ENCODE results near the gene ALPK1.

ALPK1 gene

DNA sequence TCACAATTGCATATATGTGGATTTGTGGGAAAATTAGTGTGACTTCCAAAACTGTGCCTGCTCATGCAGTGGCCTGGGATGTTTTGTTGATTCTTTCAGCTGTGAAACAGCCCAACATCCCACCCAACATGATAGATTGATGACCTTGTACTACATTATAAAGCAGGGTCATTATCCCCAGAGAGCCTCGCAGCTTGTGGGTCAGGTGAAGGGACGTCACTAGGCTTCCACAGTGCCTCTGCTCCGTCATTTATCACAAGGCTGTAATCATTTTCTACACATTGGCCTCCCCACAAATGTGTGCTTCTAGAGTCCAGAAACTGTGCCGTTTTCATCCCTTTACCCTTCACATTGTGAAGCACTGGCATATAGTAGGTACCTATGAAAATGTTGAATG lies 31.6 kb downstream of the ALPK1 start:
- DNase-seq (ENCODE audit: low spot score): no peak

DNA sequence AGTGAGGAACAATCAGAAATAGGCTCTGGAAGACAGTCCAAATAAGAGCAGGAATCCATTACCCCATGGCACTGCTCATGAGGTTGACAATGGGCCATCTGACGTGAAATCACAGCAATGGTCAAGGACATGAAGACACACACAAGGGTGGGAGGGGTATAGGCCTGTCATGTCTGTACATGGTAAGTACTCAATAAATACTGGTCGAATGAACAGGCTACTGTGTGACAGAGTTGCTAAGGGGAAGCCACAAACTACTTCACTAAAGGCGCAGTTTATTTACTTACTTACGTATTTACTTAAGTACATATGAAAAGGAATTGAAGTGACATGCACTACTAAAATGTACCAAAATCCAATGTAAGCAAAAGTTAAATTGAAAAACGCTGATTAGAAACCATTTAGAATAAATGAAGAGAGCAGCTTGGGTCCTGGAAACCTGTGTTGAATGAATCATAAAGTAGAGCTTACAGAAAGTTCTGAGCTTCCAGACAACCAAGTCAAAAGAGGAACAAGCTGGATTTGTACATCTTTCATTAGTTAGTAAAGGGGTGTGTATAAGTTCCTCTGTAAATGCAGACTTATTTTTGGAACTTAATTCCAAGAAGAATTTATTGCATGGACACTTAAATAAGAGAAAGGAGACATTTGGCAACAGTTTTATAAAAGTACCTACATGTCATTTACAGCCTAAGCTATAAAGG lies 32.7 kb downstream of the ALPK1 start:
- no peak for DNase-seq (ENCODE audit: low spot score)

DNA sequence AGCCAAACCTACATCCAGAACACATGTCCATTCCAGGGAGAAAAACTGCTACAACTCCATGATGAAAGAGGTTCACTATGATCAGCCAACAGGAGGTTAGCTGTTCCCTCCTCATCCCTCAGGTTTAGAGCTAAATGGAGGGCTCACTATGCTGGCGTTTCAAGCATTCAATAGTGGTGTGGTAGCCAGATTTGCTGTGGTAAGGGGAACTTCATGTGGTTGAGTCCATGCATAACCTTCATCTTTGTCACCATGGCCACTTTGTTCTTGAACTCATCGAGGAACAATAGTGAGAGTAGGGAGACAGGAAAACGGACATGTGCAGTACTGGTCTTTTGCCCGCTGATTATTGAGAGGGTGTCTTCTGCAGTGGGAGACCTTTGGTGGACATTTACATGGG lies 33.8 kb downstream of the ALPK1 start:
- DNase-seq (ENCODE audit: low spot score): no peak

DNA sequence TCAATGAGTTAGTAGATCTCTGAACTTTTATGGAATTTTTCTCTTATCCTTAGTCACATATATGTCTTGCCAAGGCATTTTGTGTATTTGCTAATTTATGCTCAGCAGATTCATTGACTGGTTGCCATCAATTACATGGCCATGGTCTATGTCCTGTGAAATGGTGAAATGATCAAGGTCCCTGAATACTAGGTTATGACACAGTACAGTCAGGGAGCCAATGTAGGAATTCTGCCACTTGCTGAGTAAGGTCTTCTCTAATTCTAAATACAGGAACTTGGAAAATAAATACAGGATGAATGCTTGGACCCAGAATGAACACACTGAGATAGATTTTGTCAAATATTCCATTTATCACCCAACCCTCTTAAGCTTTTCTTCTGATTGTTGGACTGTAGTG lies 35.2 kb downstream of the ALPK1 start:
- DNase-seq (ENCODE audit: low spot score): no peak

DNA sequence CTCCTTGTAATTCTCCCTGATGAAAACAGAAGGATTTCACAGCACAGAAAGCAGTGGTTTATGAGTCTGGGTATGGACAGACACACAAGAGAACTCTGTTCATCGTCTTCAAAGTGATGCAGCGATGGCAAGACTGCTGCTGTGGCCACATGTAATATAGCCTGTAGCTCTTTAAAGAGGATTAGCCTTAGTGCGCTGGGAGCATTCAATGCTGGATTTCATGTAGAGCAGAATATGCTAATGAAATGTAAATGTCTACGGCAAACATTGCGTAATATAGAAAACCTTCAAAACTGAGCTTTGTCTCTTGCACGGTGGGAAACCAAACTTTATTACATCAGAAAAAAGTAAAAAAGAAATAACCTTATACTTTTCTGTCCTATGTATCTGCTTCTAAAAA lies 42.9 kb downstream of the ALPK1 start:
- no peak for DNase-seq (ENCODE audit: low spot score)

DNA sequence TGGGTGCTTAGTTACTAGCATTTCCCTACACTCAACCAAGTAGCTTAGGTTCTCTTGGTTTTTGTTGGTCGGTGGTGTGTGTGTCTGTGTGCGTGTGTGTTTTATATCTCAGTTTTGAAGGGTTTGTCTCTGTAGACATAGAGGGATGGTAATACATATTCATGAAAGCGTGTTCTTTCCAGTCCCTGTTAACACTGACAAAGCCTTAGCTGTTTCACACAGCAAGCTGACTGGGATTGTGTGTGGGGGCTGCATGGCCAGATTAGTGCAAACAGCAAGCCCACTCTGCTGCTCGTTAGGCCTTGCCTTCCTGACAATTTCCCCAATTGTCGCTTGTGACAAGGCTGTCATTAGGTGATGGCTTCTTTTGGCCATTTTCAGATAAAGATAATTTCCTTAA lies 43.9 kb downstream of the ALPK1 start:
- no peak for DNase-seq (ENCODE audit: low spot score)

DNA sequence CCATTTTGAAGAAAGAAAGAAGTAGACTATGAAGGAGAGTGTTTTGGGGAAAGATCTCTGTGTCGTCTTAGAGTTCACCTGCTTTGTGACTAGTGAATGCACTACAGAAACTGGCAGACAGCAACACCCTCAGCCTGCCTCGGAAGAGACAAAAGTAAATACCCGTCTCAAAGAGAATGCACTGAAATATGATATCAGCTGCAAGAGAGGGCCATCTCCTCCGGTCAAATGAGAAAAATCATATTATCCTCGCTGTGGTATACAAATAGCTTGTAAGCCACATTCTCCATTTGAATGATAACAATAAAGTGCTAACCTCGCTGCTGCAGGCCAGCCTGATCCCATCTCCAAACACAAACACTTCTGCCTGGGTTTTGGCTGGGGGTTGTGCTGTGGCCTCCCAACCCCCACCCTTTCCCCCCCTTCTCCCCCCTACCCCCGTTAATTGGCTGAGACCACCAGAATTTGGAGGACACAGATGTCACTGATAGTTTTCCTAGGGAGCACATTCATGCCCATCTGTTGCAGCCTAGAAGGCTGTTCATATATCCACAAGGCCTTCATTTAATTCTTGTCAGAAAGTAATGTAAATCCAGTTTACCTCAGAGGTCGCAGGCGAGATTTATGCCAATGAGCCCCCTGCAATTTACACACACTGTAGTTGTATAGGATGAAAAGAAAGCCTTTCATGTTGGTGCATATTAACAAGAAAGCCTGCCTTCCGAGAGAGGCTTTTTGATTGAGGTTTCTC lies 46.3 kb downstream of the ALPK1 start:
- no peak for DNase-seq (ENCODE audit: low spot score)

DNA sequence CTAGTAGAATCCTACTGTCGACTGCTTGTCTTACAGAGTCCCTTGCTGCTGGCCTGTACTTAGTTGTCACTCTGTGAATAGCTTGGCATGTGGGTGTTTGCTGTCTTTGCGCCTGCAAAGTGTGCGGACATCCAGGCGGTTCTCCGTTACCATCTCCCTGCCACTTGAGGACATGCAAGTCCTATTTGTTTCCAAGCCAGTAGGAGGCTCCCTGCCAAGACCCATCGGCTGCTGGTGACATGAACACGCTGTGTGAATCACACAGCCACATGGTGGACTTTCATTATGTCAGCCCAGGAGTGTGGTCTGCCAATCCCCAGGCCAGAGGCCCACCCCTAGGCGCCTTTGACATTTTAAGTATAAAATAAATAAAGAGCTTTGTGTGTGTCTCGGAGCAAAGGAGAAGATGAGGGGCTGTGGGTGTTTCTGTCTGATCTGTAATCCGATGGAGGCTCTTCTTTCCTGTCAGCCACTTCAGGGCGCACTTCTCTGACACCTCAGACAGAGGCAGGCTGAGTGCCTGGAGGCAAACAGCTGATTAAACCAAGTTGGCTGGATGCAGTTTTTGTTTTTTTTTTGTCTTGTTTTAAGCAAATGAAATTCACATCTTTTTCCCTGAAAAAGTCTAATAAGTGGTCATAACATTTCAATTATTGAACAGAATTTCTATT lies 51.5 kb downstream of the ALPK1 start:
- DNase-seq (ENCODE audit: low spot score): peak; percentile 86

DNA sequence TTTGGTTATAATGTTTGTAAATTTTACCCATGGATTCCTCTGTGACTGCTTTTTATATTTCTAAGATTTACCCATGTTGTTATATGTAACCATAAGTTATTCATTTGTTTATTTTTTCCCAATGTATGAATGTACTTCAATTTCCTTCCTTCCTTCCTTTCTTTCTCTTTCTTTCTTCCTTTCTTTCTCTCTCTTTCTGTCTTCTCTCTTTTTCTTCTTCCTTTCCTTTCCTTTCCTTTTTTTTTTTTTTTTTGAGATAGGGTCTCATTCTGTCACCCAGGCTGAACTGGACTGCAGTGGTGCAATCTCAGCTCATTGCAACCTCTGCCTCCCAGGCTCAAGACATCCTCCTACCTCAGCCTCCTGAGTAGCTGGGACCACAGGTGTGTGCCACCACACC lies 55.6 kb downstream of the ALPK1 start:
- no peak for DNase-seq (ENCODE audit: low spot score)

DNA sequence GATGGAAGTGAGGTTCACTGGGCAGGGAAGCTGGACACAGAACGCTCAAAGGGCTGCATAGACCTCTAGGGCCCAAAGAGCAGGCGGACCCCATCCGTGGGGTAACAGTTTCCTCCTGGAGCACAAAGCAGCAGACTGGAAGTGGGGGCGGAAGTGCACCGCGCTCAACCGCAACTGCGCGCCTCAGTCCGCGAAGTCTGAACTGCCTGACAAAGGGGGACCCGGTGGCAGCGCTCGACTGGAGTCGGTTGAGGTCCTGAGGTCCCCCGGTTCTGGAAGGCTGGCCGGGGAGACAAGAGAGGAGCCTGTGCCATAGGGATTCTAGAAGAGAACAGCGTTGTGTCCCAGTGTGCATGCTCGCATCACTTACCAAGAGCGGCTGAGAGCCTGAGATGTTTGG lies 58.5 kb downstream of the ALPK1 start:
- no peak for DNase-seq (ENCODE audit: low spot score)

DNA sequence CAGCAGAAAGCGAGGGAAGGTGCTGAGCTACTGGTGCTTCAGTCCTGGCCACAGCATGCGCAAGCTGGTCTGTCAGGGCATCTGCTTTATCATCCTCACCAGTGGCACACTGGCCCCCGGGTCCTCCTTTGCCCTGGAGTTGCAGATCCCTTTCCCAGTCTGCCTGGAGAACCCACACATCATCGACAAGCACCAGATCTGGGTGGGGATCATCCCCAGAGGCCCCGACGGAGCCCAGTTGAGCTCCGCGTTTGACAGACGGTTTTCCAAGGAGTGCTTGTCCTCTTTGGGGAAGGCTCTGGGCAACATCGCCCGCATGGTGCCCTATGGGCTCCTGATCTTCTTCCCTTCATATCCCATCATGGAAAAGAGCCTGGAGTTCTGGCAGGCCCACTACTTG lies 60.3 kb downstream of the ALPK1 start:
- DNase-seq (ENCODE audit: low spot score): no peak

DNA sequence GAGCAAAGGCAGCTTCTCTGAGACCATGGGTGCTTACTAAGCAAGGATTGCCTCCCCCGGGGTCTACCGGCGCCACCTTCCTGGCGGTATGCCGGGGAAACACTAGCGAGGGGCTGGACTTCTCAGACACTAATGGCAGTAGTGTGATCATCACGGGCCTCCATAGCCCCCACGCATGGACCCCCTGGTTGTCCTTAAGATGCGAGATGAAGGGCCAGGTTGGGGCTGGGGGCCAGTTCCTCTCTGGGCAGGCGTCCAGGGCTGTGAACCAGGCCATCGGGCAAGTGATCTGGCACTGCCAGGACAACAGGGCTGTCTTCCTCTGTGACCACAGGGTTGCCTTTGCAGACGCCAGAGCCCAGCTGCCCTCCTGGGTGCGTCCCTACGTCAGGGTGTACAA lies 60.7 kb downstream of the ALPK1 start:
- no peak for DNase-seq (ENCODE audit: low spot score)

DNA sequence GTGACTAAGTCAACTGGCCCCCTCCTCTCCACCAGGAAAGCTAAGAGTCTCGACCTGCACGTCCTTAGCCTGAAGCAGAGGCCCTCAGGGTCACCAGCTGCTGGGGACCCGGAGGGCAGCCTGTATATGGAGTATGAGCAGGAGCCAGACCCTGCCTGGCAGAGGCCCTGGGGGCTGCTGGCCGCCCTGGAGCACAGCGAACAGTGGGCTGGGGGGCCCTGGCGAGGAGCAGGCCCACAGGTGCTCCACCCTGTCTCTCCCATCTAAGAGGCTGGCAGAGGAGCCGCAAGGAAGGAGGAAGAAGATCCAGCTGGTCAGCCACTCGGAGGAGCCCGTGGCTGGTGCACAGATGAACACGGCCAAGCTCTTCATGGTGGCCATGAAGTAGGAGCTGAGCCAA lies 61.2 kb downstream of the ALPK1 start:
- DNase-seq (ENCODE audit: low spot score): no peak

DNA sequence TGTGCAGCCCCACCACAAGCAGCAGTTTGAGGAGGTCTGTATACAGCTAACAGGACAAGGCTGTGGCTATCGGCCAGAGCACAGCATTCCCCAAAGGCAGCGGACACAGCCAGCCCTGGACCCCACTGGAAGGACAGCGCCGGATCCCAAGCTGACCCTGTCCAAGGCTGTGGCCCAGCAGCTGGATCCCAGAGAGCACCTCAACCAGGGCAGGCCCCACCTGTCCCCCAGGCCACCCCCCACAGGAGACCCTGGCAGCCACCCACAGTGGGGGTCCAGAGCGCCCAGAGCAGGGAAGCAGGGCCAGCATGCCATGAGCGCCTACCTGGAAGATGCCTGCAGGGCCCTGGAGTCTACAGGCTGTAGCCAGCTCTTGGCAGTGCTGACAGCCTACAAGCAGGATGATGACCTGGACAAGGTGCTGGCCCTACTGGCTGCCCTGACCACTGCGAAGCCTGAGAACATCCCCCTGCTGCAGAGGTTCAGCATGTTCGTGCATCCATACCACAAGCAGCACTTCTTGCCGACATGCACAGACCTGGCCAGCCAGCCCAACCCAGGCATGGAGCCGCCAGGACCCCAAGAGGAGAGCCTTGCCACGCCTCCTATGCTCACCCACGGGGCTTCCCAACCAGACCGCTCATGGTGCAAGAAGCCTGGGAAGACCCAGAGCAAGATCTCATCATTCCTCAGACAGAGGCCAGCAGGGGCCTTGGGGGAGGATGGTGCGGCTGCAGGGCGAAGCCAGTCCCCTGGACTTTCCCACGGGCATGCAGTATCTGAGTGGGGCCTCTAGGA lies 62.0 kb downstream of the ALPK1 start:
- no peak for DNase-seq (ENCODE audit: low spot score)

DNA sequence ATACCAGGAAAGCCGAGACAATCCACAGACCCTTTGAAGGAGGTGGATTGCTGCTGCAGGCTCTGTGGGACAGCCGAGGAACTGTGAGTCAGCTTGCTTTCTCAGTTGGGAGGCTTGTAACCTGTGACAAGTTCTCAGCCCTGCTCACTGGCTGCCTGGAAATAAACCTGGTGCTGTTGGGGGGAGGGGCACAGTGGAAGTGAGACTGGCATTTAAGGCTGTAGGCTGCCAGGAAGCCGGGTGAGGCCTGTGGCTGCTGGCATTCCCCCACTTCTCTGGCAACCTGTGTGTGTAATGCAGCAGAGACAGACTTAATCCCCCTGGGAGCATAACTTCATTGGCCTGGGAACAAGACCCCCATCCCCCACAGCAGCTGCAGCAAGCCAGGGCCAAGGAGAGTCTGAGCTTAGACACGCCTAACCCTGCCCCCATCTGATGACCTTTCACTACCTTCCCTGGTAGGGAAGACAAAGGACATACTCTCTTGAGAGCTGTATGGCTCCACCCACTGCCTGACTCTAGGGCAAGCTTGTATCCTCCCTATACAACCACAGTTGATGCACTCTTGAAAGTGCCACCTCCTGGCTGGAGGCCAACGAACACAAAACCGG lies 64.1 kb downstream of the ALPK1 start:
- no peak for DNase-seq (ENCODE audit: low spot score)

DNA sequence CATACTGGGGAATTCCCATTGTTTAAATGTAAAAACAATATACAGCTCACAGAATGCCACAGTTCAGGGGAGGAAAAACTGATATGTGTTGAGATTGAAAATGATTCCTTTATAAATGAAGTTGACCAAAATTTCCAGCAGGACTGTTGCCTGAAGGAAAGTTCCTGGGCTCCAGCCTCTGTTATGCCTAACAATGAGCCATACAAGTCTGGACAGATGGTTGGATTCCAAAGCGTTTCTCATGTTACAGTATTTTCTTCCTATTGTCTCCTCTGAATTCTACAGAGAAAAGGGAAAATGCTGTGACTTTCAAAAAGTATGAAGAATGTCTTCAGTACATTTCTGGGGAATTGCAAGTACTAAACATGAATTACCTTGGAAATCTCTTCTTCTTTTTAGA lies 73.3 kb downstream of the ALPK1 start:
- no peak for DNase-seq (ENCODE audit: low spot score)

DNA sequence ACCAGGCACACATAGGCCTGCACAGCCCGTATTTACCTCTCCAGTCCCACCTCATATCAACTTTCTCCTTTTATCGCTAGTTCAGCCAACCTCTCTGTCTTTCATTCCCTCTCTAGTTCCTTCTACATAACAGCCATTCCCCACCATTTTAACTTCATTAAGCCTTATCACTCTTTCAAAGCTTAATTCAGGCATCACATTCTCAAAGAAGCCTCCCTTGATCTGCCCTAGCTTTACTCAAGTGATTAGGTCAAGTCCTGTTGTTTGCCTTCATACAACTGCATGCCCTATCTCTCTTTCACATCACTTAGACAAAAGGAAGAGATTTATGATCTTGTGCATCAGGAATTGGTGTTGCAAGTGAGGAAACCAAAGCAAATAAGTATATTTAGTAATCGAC lies 74.2 kb downstream of the ALPK1 start:
- DNase-seq (ENCODE audit: low spot score): no peak

DNA sequence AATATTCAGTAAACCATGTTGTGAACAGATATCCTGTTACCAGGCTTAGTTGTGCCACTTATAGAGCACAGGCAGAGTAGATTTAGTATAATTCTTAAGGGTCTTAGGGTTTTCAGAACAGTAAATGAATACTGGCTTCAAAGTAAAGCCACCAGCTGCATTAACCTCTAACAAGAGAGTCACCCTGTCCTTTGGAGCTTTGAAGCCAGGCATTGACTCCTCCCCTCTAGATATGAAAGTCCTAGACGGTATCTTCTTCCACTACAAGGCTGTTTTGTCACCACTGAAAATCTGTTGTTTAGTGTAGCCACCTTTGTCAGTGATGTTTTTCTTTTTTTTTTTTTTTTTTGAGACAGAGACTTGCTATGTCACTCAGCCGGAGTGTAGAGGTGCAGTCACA lies 77.7 kb downstream of the ALPK1 start:
- no peak for DNase-seq (ENCODE audit: low spot score)

DNA sequence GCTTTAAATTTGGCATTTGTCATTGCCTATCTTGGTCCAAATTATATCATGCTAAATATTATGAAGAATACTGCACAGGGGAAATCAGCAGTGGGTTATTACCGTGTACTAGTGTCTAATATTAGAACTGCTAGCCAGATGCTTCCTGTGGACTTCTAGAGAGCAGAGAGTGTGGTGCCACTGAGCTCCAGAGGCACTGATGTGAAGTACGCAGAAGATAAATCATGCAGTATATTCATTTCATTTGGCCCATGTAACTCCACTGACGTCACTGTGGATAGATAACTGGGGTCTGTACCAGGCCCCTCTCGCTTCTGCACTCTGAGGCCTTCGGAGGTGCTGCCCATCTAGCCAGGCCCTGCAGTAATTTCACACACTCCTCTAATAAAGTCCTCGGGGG lies 80.0 kb downstream of the ALPK1 start:
- DNase-seq (ENCODE audit: low spot score): no peak

DNA sequence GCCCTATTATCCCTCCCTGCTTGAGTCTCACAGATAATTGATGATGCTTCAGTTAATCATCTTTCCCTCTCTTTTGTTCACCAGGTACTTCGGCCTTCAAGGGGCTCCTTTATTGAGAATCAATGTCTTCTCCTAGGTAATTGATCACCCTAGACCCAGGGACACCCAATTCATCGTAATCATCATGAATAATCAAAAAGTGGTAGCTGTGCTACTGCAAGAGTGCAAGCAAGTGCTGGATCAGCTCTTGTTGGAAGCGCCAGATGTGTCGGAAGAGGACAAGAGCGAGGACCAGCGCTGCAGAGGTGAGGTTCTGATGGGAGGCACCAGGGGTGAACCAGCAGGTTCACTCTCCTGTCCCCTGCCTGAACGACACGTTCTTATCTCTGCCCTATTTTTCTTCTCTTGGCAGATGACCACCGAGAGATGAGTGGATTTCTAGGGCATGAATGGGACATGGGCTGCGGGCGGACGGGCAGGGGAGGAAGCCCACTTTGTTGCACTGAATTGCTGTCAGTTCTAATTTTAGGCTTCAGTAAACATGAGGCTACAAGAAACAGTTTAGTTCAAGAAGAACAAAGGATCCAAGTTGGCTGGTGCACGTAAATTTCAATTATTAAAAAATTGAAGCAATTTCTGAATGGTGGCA lies 80.5 kb downstream of the ALPK1 start:
- DNase-seq (ENCODE audit: low spot score): no peak

DNA sequence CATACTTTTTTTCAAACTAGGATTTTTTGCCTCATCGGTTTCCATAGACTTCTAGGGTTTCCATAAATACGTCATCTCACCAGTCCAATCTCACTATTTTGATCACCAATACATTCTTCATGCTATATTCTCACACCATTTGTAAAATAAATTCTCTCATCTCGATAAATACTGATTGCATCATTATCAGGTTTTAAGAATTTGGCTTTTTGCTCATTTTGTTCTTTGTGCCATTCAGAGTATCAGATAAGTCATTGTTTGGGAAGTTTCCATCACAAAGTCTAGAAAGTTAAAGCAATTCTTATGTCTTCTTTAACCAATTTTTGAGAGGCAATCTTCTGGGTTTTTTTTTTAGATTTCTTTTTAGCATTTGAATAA lies 81.1 kb downstream of the ALPK1 start:
- DNase-seq (ENCODE audit: low spot score): no peak

DNA sequence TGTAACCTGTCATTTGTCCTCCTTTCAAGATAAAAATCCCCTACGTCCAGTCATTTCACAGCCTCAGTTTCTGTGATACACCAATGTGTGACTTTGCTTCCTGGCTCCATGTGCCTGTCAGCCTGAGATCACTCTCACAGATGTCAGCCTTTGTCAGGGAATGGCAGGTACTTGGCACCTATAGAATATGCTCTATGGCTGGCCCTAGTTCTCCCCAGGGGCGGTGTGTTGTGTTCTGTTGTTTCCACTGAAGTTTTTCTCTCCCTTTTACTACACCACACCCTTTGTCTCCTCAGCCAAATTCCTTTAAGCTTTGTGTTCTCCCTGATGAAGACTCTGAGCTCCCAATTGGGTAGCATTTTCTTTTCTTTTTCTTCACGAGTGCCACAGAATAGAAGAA lies 81.7 kb downstream of the ALPK1 start:
- DNase-seq (ENCODE audit: low spot score): no peak
